Endothelial cell (in vitro differentiated cells): ENCODE results near the gene TMCC1. TPM values are rescaled to one million over a fixed set of nuclear protein-coding genes. Genes with fewer than 3 reads are reported as not detected.
A peak's percentile ranks its signal among the peaks of the same experiment; 100 is the strongest.

Experiments used
- DNase-seq: peaks from one replicate; pipeline ENCODE4 v3.0.0; 2021; ENCODE audit warnings: low spot score
- H3K27ac Mint-ChIP-seq: one replicate; pipeline ENCODE4 v1.8.0; 2021; ENCODE audit warnings: mixed read lengths, inconsistent platforms; ENCODE audit not compliant: unreplicated experiment
- H3K27me3 Mint-ChIP-seq: one replicate; pipeline ENCODE4 v1.8.0; 2021; ENCODE audit warnings: mild to moderate bottlenecking, moderate library complexity, mixed read lengths, inconsistent platforms; ENCODE audit not compliant: unreplicated experiment
- H3K36me3 Mint-ChIP-seq: one replicate; pipeline ENCODE4 v1.8.0; 2021; ENCODE audit warnings: mild to moderate bottlenecking, low read depth, mixed read lengths, inconsistent platforms; ENCODE audit not compliant: unreplicated experiment
- H3K4me1 Mint-ChIP-seq: one replicate; pipeline ENCODE4 v1.8.0; 2021; ENCODE audit warnings: mild to moderate bottlenecking, mixed read lengths, inconsistent platforms; ENCODE audit not compliant: unreplicated experiment
- H3K4me3 Mint-ChIP-seq: one replicate; pipeline ENCODE4 v1.8.0; 2021; ENCODE audit warnings: mild to moderate bottlenecking, mixed read lengths, inconsistent platforms; ENCODE audit not compliant: unreplicated experiment
- H3K9me3 Mint-ChIP-seq: one replicate; pipeline ENCODE4 v1.8.0; 2021; ENCODE audit warnings: mixed read lengths, inconsistent platforms; ENCODE audit not compliant: unreplicated experiment
- total RNA-seq: library from RNA; stranded (reverse); fragmentation: NEBNext Ultra II Directional; extraction: Animal tissue kit (Norgen Biotek cat#: 25700); gene quantifications from one replicate; pipeline ENCODE4 v1.2.1, GENCODE V29; 2021; ENCODE audit not compliant: unreplicated experiment
- TF ChIP-seq, protein P1 (sequence below): fragments of 200-600 bp; sonication (generic); IDR thresholded peaks from one replicate; pipeline ENCODE4 v1.5.0; 2021; ENCODE audit warnings: antibody characterized with exemption; ENCODE audit not compliant: unreplicated experiment

TMCC1 gene
- total RNA-seq, 1 donor from 2014 or later = 50.9 TPM

DNA sequence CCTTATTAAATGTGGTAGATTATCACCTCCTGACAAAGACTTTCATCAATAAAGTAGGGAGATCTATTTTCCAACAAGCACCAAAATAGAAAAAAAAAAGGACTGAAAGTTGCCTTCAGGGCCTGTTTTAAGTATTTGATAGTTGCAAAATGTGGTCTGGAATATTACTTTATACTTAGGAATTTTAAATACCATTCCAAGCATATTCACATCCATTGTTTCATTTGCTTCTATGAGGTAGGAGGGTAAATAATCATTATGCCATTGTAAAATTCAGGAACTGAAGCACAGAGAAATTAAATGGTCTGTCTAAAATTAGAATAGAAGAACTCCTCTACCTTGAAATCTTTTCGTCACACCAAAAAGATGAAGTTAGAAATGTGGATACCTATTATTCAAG lies 110.0 kb downstream of the TMCC1 start:
- no peak for DNase-seq
- TF ChIP-seq, protein P1, sequence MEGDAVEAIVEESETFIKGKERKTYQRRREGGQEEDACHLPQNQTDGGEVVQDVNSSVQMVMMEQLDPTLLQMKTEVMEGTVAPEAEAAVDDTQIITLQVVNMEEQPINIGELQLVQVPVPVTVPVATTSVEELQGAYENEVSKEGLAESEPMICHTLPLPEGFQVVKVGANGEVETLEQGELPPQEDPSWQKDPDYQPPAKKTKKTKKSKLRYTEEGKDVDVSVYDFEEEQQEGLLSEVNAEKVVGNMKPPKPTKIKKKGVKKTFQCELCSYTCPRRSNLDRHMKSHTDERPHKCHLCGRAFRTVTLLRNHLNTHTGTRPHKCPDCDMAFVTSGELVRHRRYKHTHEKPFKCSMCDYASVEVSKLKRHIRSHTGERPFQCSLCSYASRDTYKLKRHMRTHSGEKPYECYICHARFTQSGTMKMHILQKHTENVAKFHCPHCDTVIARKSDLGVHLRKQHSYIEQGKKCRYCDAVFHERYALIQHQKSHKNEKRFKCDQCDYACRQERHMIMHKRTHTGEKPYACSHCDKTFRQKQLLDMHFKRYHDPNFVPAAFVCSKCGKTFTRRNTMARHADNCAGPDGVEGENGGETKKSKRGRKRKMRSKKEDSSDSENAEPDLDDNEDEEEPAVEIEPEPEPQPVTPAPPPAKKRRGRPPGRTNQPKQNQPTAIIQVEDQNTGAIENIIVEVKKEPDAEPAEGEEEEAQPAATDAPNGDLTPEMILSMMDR = no peak
- Mint-ChIP-seq H3K4me3 (no peak overlapping the region), H3K27ac (no peak overlapping the region), H3K36me3 (peaks cover 3% of the 10 kb centered on the region), H3K4me1 (peaks cover 7% of the 10 kb centered on the region), H3K27me3 (peaks cover 4% of the 10 kb centered on the region), H3K9me3 (no peaks in the 10 kb centered on the region)

DNA sequence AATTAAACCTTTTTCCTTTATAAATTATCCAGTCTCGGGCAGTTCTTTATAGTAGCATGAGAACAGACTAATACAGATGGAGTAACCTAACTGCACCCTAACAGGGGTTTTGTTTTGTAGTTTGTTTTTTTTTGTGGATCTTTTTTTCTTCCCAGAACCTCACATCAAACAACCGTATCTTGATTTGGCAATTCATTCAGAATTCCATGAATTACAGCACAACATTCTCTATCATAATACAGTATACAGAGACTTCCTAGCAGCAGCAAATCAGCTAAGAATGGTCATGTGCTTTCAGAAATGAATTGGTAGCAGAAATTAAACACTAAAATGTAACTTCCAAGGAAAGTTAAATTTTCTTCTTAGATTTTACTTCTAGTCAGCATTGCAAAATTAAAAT lies 114.6 kb downstream of the TMCC1 start:
- Mint-ChIP-seq H3K9me3 (no peaks in the 10 kb centered on the region), H3K27me3 (peaks cover 2% of the 10 kb centered on the region), H3K27ac (peak overlapping the region; percentile 5), H3K36me3 (peaks cover 2% of the 10 kb centered on the region), H3K4me3 (no peak overlapping the region), H3K4me1 (peaks cover 8% of the 10 kb centered on the region)
- TF ChIP-seq, protein P1 = no peak
- no peak for DNase-seq

DNA sequence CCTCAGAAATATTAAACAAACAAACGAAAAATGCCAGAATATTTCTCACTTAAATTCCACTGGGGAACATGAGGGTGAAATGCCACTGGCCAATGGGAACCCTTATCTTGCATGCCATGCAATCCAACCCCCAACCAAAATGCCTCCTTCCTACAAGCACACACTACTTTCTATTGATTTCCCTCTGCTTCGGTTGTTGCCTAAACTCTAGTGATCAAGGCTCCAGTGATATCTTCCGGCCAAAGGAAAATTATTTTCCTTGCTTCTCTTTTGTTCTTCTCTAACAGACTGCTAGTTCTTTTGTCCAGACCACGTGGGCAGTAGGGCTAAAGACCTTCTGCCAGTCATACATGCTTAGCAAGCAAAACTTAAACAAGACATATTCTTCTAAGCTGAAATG lies 115.7 kb downstream of the TMCC1 start:
- no peak for DNase-seq
- H3K9me3 Mint-ChIP-seq = no peaks in the 10 kb centered on the region
- TF ChIP-seq, protein P1 = no peak
- peaks cover 8% of the 10 kb centered on the region for H3K4me1 Mint-ChIP-seq
- no peaks in the 10 kb centered on the region for H3K36me3 Mint-ChIP-seq
- H3K27ac Mint-ChIP-seq = no peak overlapping the region
- no peak overlapping the region for H3K4me3 Mint-ChIP-seq
- H3K27me3 Mint-ChIP-seq = peaks cover 2% of the 10 kb centered on the region

DNA sequence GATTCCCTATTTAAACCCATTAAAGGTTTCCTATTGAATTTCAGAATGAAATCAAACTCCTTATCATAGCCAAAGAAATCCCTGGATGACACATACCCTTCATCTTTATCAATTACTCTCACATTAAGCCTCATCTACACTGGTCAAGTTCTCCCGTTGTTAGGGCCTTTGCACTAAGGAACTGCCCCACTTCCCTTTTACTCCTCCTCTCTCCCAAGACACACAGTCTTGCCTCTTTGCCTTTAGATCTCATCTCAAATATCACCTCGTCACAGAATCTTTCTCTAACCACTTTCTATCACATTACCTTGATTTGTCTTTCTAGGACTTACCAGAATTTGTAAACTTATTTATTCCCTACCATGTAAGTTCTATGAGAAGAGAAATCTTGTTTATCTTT lies 117.6 kb downstream of the TMCC1 start:
- H3K27me3 Mint-ChIP-seq = peaks cover 2% of the 10 kb centered on the region
- no peaks in the 10 kb centered on the region for H3K36me3 Mint-ChIP-seq
- no peak overlapping the region for H3K27ac Mint-ChIP-seq
- H3K9me3 Mint-ChIP-seq = no peaks in the 10 kb centered on the region
- no peak for DNase-seq
- TF ChIP-seq, protein P1 = no peak
- H3K4me1 Mint-ChIP-seq = peaks cover 8% of the 10 kb centered on the region
- no peak overlapping the region for H3K4me3 Mint-ChIP-seq

DNA sequence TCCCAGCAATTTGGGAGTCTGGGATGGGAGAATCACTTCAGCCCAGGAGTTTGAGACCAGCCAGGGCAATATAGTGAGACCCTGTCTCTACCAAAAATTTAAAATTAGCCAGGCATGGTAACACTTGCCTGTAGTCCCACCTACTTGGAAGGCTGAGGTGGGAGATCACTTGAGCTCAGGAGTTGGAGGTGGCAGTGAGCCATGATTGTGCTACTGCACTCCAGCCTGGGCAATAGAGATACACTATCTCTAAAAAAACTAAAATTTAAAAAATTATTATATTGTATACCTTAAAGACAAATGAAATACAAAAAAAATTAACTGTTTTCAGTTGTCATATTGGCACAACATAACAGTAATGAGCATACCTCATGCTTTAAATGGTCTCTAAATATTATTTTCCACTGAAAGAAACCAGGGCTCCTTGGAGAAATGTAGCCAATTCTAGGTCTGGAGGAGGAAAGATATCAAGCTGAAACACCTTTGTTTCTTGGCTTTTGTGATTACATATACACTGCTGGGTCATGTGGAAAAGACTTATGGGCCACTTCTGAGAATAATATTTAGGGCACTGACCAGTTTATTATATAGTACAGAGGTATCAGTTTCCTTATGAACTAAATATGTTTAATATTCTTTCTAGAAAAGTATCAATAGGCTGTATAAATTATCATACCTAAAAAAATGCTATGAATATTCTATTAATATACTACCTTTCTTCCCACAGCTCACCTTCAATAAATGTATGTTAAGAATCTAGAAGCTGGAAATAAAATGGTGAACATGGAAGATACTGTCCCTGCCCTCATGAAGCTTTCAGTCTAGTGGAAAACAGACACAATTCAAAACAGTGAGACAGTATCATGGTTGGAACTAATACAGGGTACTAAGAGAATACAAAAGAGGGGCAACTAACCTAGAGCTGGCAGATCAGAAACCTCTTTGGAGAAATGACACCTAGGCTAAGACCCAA lies 119.5 kb downstream of the TMCC1 start:
- Mint-ChIP-seq H3K9me3 (no peaks in the 10 kb centered on the region), H3K27ac (no peak overlapping the region), H3K4me3 (no peak overlapping the region), H3K27me3 (peaks cover 2% of the 10 kb centered on the region), H3K4me1 (peaks cover 8% of the 10 kb centered on the region), H3K36me3 (no peaks in the 10 kb centered on the region)
- DNase-seq = no peak
- TF ChIP-seq, protein P1 = no peak
